Fibroblast of pulmonary artery (primary cell): Measurements from ENCODE around the gene WDR1.

ENCODE experiments used
- DNase-seq: peaks from one replicate; pipeline ENCODE4 v3.0.0-alpha.2; 2010; ENCODE audit warnings: low read depth
- H3K4me3 ChIP-seq: replicated peaks from 2 replicates; pipeline ENCODE4 v1.5.1; 2011; ENCODE audit warnings: low read depth, mild to moderate bottlenecking, control low read depth, low read length, moderate library complexity
- CTCF ChIP-seq: IDR thresholded peaks from 2 replicates; pipeline ENCODE4 v1.5.1; 2011; ENCODE audit warnings: mild to moderate bottlenecking, control low read depth, low read length, inconsistent platforms; ENCODE audit errors: missing control alignments

WDR1 gene

GRCh38 chr4:10063544-10064300, 52.9 kb downstream of the WDR1 start:
- peak; percentile 96 for TF ChIP-seq CTCF
- DNase-seq, result peak; percentile 95
- no peak overlapping the region for H3K4me3 ChIP-seq

- no peak for TF ChIP-seq CTCF
- no peak overlapping the region for H3K4me3 ChIP-seq
- peak; percentile 28 for DNase-seq
Observed at GRCh38 chr4:10061650-10062415, 54.8 kb downstream of the WDR1 start.

GRCh38 chr4:10058371-10058770, 58.2 kb downstream of the WDR1 start:
- no peak for TF ChIP-seq CTCF
- H3K4me3 ChIP-seq, result no peak overlapping the region
- no peak for DNase-seq

GRCh38 chr4:10057023-10057395, 59.6 kb downstream of the WDR1 start:
- no peak for DNase-seq
- no peak for TF ChIP-seq CTCF
- H3K4me3 ChIP-seq, result no peak overlapping the region

- DNase-seq, result no peak
- no peak for TF ChIP-seq CTCF
- no peak overlapping the region for H3K4me3 ChIP-seq
Observed at GRCh38 chr4:10056334-10057022, 60.1 kb downstream of the WDR1 start.

GRCh38 chr4:10055871-10056270, 60.7 kb downstream of the WDR1 start:
- no peak for TF ChIP-seq CTCF

More at GRCh38 chr4:10055871-10056270, 60.7 kb downstream of the WDR1 start:
- DNase-seq, result peak; percentile 35
- no peak overlapping the region for H3K4me3 ChIP-seq
